ENCODE results near the gene WWOX.

Gene WWOX

DNA sequence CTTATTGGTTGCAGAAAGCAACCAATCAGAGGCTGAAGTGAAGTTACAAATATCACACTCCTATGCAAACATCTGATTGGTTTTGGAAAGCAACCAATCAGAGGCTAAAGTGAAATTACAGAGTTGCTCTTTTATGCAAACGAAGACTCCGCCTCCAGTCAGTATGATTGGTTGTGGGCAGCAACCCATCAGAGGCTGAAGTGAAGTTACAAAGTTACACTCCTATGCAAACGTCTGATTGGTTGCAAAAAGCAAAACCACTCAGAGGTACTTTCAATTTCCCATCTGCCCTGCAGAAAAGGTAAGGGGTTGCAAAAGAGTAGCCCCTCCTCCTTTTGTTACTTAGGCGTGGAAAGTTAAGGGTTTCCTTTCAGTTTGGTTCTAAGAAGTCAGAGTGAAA lies 803.8 kb downstream of the WWOX start:
- in situ Hi-C loops (cut with HindIII; ENCODE audit: low sequenced_read_pairs), result no loop called here

DNA sequence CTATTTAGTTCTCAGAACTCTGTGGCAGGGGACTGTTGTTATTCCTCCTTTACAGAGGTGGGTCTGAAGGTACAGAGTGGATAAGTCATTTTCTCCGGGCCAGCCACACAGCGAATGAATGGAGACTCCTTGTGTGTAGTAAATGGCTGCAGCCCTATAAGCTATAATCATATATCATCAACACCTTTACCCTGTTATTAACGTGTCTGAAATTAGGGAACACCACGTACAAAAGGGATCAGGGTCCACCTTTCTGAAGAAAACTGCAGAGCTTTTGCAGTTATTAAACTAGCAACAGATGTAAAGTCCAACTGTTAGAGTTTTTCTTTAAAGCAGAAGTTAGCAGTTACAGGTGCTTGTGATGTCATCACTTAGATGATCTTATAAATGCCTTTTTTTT lies 804.4 kb downstream of the WWOX start:
- in situ Hi-C loops (cut with HindIII; ENCODE audit: low sequenced_read_pairs), result no loop called here

- in situ Hi-C loops (cut with HindIII; ENCODE audit: low sequenced_read_pairs), result no loop called here
These were observed 806.7 kb downstream of the WWOX start for GRCh38 chr16:78906135-78906534.

GRCh38 chr16:78909226-78909625 lies 809.8 kb downstream of the WWOX start:
- in situ Hi-C loops (cut with HindIII; ENCODE audit: low sequenced_read_pairs), result no loop called here

DNA sequence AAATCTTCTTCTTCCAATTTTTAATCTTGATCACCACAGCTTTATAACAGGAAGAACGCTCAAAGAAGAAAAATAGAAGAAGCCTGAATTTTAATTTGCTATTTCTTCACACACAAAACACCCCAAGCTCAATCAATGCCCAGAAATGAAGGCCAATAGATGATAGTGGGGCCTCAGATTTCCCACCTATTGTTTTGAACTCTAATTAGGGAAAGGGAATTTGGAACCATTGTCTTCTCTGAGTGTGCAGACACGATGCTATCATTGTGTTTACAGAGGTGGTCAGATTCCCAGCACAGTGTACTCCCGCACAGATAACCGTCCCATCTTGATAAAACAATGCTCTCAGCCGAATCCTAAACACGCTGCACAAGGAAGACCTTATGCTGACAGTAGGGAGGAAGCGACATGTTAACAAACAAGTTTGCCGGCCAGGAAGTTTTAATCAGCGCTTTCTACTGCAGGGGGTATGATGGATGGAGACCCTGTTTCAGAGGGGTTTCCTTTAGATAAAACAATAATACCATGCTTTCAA lies 816.4 kb downstream of the WWOX start:
- in situ Hi-C loops (cut with HindIII; ENCODE audit: low sequenced_read_pairs), result no loop called here

DNA sequence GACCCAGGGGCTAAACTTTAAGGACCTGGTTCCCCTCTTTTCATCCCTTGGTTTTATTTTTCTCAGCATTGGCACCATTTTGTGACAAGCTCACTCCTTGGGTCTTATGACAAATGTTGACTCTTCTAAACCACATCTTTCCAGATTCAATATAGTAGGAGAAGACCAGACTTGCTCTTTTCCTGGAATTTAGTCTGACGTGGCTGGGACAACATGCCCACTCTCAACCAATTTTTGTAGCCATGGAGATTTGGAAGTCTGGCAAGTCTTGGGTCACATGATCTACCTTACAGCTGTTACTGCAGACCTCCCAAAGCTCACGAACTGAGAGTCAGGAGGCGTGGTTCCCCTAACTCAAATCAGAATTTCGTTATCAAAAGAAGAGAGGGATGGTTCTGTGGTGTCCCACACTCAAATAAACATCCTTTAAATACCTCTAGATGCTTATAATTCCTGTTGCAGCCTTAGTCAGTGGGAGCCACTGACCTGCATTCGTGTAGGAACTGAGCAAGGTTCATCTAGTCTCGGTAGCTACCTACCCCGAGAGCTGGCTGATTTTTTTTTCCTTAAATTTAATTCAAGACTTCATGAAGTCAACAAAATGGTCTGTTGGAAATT lies 817.6 kb downstream of the WWOX start:
- in situ Hi-C loops (cut with HindIII; ENCODE audit: low sequenced_read_pairs), result no loop called here

GRCh38 chr16:78918805-78919305 lies 819.4 kb downstream of the WWOX start:
- in situ Hi-C loops (cut with HindIII; ENCODE audit: low sequenced_read_pairs), result no loop called here

DNA sequence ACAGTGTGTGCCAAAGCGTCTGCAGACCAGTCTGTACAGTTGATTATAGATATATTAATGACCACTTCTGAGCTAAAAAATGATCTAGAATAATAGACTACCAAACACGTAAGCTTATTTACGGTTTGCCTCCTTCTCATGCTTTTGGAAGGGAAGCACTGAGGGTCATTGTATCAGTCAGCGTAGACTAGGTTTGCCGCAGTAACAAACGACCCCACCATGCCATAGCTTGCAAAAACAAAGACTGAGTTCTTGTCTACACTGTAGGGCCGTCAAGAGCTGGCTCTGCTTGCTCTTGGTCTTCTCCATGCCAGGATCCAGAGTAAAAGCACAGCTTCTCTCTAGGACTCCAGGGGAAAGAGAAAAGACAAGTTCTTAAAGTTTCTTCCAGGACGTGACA lies 820.4 kb downstream of the WWOX start:
- in situ Hi-C loops (cut with HindIII; ENCODE audit: low sequenced_read_pairs), result no loop called here

GRCh38 chr16:78920621-78921020 lies 821.2 kb downstream of the WWOX start:
- in situ Hi-C loops (cut with HindIII; ENCODE audit: low sequenced_read_pairs), result no loop called here

- in situ Hi-C loops (cut with HindIII; ENCODE audit: low sequenced_read_pairs), result no loop called here
These were observed 825.8 kb downstream of the WWOX start for GRCh38 chr16:78925083-78925767.

DNA sequence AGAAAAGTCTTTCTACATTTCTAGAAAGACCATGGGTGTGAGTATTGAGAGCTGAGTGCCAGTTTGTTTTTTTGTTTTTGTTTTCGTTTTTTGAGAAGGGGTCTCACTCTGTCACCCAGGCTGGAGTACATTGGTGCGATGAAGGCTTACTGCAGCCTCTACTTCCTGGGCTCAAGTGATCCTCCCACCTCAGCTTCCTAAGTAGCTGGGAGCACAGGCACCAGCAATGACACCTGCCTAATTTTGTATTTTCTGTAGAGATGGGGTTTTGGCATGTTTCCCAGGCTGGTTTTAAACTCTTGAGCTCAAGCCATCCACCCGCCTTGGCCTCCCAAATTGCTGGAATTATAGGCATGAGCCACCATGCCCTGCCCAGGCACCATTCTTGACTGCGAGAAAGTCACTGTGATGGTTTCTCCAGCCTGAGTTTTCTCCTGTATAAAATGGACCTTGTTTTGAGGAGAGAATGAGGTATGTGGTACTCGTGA lies 827.3 kb downstream of the WWOX start:
- in situ Hi-C loops (cut with HindIII; ENCODE audit: low sequenced_read_pairs), result no loop called here

DNA sequence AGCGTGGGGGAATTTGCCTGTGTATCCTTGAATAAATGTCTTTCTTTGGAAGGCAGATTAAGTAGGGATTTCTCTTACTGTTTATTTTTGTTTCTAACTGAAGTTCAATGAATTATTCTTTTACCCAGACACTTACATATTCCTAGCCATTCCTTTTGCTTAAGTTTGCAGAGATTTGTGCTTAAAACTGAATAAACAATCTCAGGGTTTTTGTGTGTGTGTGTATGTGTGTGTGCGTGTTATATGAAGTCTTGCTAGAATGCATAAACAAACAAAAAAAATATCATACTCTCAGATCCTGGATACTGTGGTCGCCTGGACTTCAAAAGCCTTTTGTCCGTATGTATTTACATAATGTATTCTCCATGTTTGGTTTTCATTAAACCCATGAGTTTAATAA lies 828.3 kb downstream of the WWOX start:
- in situ Hi-C loops (cut with HindIII; ENCODE audit: low sequenced_read_pairs), result no loop called here

DNA sequence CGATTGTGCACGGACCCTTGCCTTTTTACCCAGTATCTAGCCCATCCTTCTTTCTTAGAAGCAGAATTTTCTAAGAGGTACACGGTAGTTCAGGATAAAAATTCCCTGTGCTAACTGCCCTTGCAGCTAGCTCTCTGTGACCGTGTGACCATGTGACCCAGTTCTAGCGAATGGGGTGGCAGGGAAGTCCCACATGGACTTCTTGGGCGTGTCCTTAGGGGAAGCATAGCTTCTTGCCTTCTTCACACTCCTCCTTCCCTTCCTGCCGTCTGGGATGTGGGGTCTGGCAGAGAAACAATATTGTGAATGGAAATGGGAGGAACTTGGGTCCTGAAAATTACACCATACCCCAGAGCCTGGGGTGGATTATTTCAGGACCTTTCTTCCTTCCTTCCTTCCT lies 830.4 kb downstream of the WWOX start:
- in situ Hi-C loops (cut with HindIII; ENCODE audit: low sequenced_read_pairs), result no loop called here

DNA sequence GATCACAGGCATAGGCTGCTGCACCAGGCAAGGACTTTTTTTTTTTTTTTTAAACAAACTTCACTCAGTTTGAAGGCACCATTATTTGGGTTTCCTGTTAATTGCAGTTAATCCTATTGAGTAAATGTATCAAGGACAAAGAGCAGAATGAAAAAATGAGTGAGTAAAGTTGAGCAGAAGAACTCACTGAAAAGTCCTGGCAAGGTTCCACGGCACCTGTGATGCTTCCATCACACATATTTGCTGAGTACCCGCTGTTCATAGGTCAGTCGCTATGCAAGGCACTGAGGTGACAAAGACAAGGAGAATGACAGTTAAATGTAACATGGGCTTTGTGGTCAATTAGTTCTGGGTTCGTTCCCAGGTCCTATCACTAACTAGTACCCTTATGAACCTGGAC lies 831.1 kb downstream of the WWOX start:
- in situ Hi-C loops (cut with HindIII; ENCODE audit: low sequenced_read_pairs), result no loop called here

- in situ Hi-C loops (cut with HindIII; ENCODE audit: low sequenced_read_pairs), result no loop called here
These were observed 831.8 kb downstream of the WWOX start for GRCh38 chr16:78931267-78931666.

DNA sequence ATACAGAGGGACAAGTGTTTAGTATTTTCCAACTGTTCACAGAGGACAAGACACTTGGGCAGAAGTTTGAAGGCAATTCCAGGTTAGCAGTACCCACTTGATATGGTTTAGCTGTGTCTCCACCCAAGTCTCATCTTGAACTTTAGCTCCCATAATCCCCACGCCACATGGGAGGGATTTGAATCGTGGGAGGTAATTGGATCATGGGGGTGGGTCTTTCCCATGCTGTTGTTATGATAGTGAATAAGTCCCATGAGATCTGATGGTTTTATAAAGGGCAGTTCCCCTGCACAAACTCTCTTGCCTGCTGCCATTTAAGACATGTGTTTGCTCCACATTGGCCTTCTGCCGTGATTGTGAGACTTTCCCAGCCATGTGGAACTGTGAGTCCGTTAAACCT lies 832.2 kb downstream of the WWOX start:
- in situ Hi-C loops (cut with HindIII; ENCODE audit: low sequenced_read_pairs), result no loop called here

DNA sequence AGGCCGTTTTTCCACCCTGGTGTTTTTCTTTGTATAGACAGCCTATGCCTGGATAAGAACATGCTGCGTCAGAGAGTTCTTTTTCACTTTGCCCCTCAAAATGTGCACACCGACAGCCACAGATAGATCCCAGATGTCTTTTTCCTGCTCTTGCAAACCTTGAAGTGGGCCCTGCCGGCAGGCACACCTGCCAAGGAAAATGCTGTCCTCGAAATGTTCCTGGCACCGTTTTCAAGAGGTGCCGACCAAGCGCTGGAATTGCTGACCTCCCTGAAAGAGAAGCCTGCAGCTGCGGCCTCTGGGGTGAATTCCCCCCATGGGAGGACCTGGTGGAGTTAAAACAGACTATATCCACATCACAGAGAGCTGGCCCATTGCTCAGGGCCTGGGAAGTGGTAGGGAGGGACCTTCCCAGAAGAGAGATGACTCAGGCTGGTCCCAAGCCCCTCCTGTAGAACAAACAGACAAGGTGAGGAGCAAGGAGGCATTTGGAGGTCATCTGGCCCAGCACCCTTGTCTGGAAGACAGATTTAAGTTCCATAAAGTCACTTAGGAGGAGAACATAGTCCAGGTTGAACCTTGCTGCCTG lies 833.0 kb downstream of the WWOX start:
- in situ Hi-C loops (cut with HindIII; ENCODE audit: low sequenced_read_pairs), result no loop called here

DNA sequence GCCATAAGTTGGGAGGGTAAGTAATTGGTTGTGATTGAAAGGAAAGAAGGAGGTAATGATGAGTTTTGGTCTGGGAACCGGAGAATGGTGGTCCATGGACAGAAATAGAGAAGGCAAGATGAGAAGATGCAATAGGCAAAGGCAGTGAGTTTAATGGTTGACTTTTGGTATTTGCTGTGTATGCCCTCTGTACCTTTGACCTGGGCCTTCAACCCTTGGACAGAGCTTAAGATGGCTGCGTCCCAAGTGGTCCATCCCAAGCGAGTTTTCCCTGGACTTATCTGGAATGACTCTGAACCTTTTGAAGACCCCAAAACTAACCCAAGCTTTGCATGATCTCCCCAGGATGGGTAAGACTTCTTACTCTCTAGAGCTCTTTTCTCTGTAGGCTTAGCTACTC lies 836.6 kb downstream of the WWOX start:
- in situ Hi-C loops (cut with HindIII; ENCODE audit: low sequenced_read_pairs), result no loop called here

- in situ Hi-C loops (cut with HindIII; ENCODE audit: low sequenced_read_pairs), result no loop called here
These were observed 840.1 kb downstream of the WWOX start for GRCh38 chr16:78939597-78939996.

DNA sequence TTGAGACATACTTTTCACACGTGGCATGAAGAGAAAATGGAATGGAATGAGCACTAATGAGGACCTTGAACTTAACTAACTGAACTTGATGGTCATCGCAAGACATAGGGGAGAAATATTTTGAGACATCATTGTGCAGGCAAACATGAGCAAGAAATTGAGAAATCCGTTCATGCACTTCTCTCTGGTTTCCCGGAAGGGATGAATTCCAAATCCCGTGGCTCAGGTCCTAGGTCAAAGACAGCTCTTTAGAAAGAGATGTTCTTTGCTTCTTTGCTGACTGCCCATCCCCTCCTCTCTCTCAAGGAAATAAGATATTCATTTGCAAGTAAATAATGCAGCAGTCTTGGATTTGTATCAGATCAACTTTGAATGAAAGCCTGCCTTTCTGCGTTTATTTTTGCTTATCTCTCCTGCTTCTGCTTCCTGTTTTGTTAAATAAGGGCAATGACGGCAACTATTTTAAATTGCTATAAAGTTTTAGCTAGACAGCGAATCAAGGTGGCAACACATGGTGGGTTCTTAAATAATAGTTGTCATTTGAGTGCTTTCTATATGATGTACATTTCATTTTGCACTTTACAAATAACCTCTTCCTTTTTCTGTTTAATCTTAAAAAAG lies 843.3 kb downstream of the WWOX start:
- in situ Hi-C loops (cut with HindIII; ENCODE audit: low sequenced_read_pairs), result no loop called here

- in situ Hi-C loops (cut with HindIII; ENCODE audit: low sequenced_read_pairs), result no loop called here
These were observed 845.9 kb downstream of the WWOX start for GRCh38 chr16:78945336-78945735.
